GM23338 (cell line): ENCODE results near the gene TENM3. TPM values are rescaled to one million over a fixed set of nuclear protein-coding genes. Genes with fewer than 3 reads are reported as not detected.

Experiments
- ATAC-seq: fragments of 200-7000 bp; cut with Tn5 transposase; 3 replicates; pipeline ENCODE4 v1.9.1; 2020
- DNase-seq: peaks from one replicate; pipeline ENCODE4 v3.0.0-alpha.2; 2015; ENCODE audit warnings: low spot score
- H2AFZ ChIP-seq: fragments of 200-600 bp; sonication (generic); 2 replicates; pipeline ENCODE4 v1.8.0; 2016; ENCODE audit warnings: antibody characterized with exemption, mild to moderate bottlenecking, moderate library complexity
- H3F3A ChIP-seq: fragments of 200-600 bp; sonication (generic); replicated peaks from 2 replicates; pipeline ENCODE4 v1.8.0; 2017; ENCODE audit warnings: antibody characterized with exemption, mixed run types, low read depth
- H3K27ac ChIP-seq: fragments of 200-600 bp; sonication (generic); 2 replicates; pipeline ENCODE4 v1.6.1; 2016; ENCODE audit warnings: low read depth
- H3K27me3 ChIP-seq: fragments of 200-600 bp; sonication (generic); 2 replicates; pipeline ENCODE4 v1.8.0; 2016; ENCODE audit warnings: mild to moderate bottlenecking, mixed run types, moderate library complexity; ENCODE audit not compliant: insufficient read depth
- H3K36me3 ChIP-seq: fragments of 200-600 bp; sonication (generic); 2 replicates; pipeline ENCODE4 v1.8.0; 2016; ENCODE audit warnings: mild to moderate bottlenecking; ENCODE audit not compliant: insufficient read depth
- H3K4me1 ChIP-seq: fragments of 200-600 bp; sonication (generic); 2 replicates; pipeline ENCODE4 v1.8.0; 2016; ENCODE audit warnings: mild to moderate bottlenecking, moderate library complexity; ENCODE audit not compliant: insufficient read depth
- H3K4me2 ChIP-seq: fragments of 200-600 bp; sonication (generic); 2 replicates; pipeline ENCODE4 v1.7.1; 2017; ENCODE audit warnings: mixed run types
- H3K4me3 ChIP-seq: fragments of 200-600 bp; sonication (generic); 2 replicates; pipeline ENCODE4 v1.6.1; 2016; ENCODE audit warnings: mixed run types
- H3K79me2 ChIP-seq: fragments of 200-600 bp; sonication (generic); replicated peaks from 2 replicates; pipeline ENCODE4 v1.8.0; 2017; ENCODE audit warnings: mild to moderate bottlenecking; ENCODE audit not compliant: insufficient read depth
- H3K9me2 ChIP-seq: fragments of 200-600 bp; sonication (generic); 2 replicates; pipeline ENCODE4 v1.8.0; 2017; ENCODE audit not compliant: insufficient read depth
- H4K20me1 ChIP-seq: fragments of 200-600 bp; sonication (generic); replicated peaks from 2 replicates; pipeline ENCODE4 v1.8.0; 2017; ENCODE audit warnings: mild to moderate bottlenecking; ENCODE audit not compliant: insufficient read depth
- H3K27ac Mint-ChIP-seq: 2 replicates; pipeline ENCODE4 v1.8.0; 2020; ENCODE audit warnings: inconsistent platforms, mild to moderate bottlenecking, moderate library complexity, mixed read lengths
- H3K27me3 Mint-ChIP-seq: 3 replicates; pipeline ENCODE4 v1.8.0; 2022; ENCODE audit warnings: low read depth, mild to moderate bottlenecking, moderate library complexity, mixed read lengths, inconsistent platforms; ENCODE audit not compliant: insufficient read depth, poor library complexity
- H3K36me3 Mint-ChIP-seq: 3 replicates; pipeline ENCODE4 v1.8.0; 2021; ENCODE audit warnings: low read depth, mild to moderate bottlenecking, inconsistent platforms, moderate library complexity, mixed read lengths
- H3K4me1 Mint-ChIP-seq: 3 replicates; pipeline ENCODE4 v1.8.0; 2020; ENCODE audit warnings: mild to moderate bottlenecking, inconsistent platforms, mixed read lengths
- H3K4me3 Mint-ChIP-seq: 3 replicates; pipeline ENCODE4 v1.8.0; 2021; ENCODE audit warnings: moderate library complexity, mild to moderate bottlenecking, inconsistent platforms, mixed read lengths
- H3K9me3 Mint-ChIP-seq: 3 replicates; pipeline ENCODE4 v1.8.0; 2020; ENCODE audit warnings: moderate library complexity, mild to moderate bottlenecking, inconsistent platforms, mixed read lengths
- CREB1 ChIP-seq: fragments of 250-450 bp; sonication (Bioruptor Pico); IDR thresholded peaks from 2 replicates; pipeline ENCODE4 v1.5.0; 2020; ENCODE audit warnings: low read depth, mild to moderate bottlenecking, moderate library complexity
- CTCF ChIP-seq, 2 experiments: fragments of 200-600 bp in 1 of 2; sonication (generic) in 1 of 2; conservative IDR thresholded peaks; 2 replicates each; pipeline versions ENCODE4 v1.5.1 to v1.6.1; 2016 to 2017; ENCODE audit warnings: antibody characterized with exemption in 2 of 2, low read depth in 2 of 2, mild to moderate bottlenecking in 2 of 2, moderate library complexity in 1 of 2
- ETS1 ChIP-seq: IDR thresholded peaks from 2 replicates; pipeline ENCODE4 v1.6.1; 2016; ENCODE audit warnings: antibody characterized with exemption
- EZH2 ChIP-seq: fragments of 200-600 bp; sonication (generic); IDR thresholded peaks from one replicate; pipeline ENCODE4 v1.8.0; 2017; ENCODE audit warnings: antibody characterized with exemption, mild to moderate bottlenecking, low read depth; ENCODE audit not compliant: unreplicated experiment
- EZH2phosphoT487 ChIP-seq: fragments of 200-600 bp; sonication (generic); IDR thresholded peaks from one replicate; pipeline ENCODE4 v1.8.1; 2018; ENCODE audit warnings: antibody characterized with exemption; ENCODE audit not compliant: unreplicated experiment
- JUNB ChIP-seq: IDR thresholded peaks from one replicate; pipeline ENCODE4 v1.6.1; 2016; ENCODE audit warnings: antibody characterized with exemption; ENCODE audit not compliant: unreplicated experiment
- NANOG ChIP-seq: IDR thresholded peaks from 2 replicates; pipeline ENCODE4 v1.6.1; 2016; ENCODE audit warnings: antibody characterized with exemption, borderline replicate concordance
- POLR2AphosphoS5 ChIP-seq: IDR thresholded peaks from 2 replicates; pipeline ENCODE4 v1.6.1; 2016; ENCODE audit warnings: antibody characterized with exemption, low read depth
- STAT1 ChIP-seq: IDR thresholded peaks from one replicate; pipeline ENCODE4 v1.6.1; 2016; ENCODE audit warnings: antibody characterized with exemption; ENCODE audit not compliant: unreplicated experiment
- ZNF114 ChIP-seq: fragments of 250-450 bp; sonication (Bioruptor Pico); IDR thresholded peaks from 2 replicates; pipeline ENCODE4 v1.5.0; 2020; ENCODE audit warnings: mild to moderate bottlenecking, moderate library complexity
- ZNF331 ChIP-seq: fragments of 250-450 bp; sonication (Bioruptor Pico); IDR thresholded peaks from 2 replicates; pipeline ENCODE4 v1.5.0; 2020; ENCODE audit warnings: low read depth, mild to moderate bottlenecking, moderate library complexity
- ZNF462 ChIP-seq: fragments of 250-450 bp; sonication (Bioruptor Pico); IDR thresholded peaks from 2 replicates; pipeline ENCODE4 v1.5.0; 2020; ENCODE audit warnings: mild to moderate bottlenecking, moderate library complexity
- polyA plus RNA-seq: library from polyadenylated mRNA; unstranded; fragments of >200 nt; fragmentation: Nextera tagmentation; extraction: Ambion mirVana; gene quantifications from 2 replicates; pipeline ENCODE4 v1.2.1, GENCODE V29; 2016
- total RNA-seq: library from RNA; depleted of rRNA; stranded (reverse); fragments of >200 nt; shearing (Covaris generic); gene quantifications from 2 replicates; pipeline ENCODE4 v1.2.3, GENCODE V29; 2014
- TF ChIP-seq, protein P1 (sequence below): IDR thresholded peaks from one replicate; pipeline ENCODE4 v1.6.1; 2018; ENCODE audit warnings: antibody characterized with exemption; ENCODE audit not compliant: unreplicated experiment

TENM3 gene
- total and polyA plus RNA-seq, 2 experiments from 2014 or later = 22.2 to 128 TPM

DNA sequence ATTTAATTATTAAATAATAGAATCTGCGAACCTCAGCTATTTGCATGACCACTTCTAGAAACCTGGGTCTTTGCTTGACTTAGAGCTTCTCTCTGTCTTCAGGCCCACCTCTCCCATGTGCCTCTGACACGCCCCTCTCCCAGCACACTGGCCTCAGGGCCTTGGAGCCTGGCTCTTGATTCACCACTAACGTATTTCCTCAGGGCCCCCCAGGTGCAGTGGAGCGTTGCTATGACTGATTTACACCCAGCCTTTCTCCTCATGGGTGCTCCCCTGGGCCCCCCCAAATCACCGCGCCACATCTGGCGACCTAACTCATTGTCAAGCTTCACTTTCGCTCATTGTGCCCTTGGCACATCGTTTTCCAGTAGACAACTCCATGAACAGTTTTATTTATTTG is 37.9 kb upstream of the TENM3 start:
- Mint-ChIP-seq H3K9me3 (no peaks in the 10 kb centered on the region; the same call in 2 of the 3 replicates), H3K27me3 (peaks cover 11% of the 10 kb centered on the region), H3K36me3 (no peaks in the 10 kb centered on the region), H3K4me1 (peaks cover 52% of the 10 kb centered on the region), H3K27ac (peak overlapping the region; percentile 58; the same call in 1 of the 2 replicates), H3K4me3 (no peak overlapping the region; the same call in 2 of the 3 replicates)
- peaks cover 38% of the 10 kb centered on the region for H3K4me1 ChIP-seq
- no peaks in the 10 kb centered on the region for H3F3A ChIP-seq
- H2AFZ ChIP-seq = no peak overlapping the region
- ATAC-seq = peak; percentile 20; the same call in 2 of the 3 replicates
- no peaks in the 10 kb centered on the region for H3K36me3 ChIP-seq
- H3K4me2 ChIP-seq = no peak overlapping the region
- H4K20me1 ChIP-seq = no peaks in the 10 kb centered on the region
- no peaks in the 10 kb centered on the region for H3K9me2 ChIP-seq
- no peak overlapping the region for H3K4me3 ChIP-seq
- no peak for TF ChIP-seq CREB1
- TF ChIP-seq ZNF114 (CRISPR knock-in tag) = no peak
- no peak for TF ChIP-seq CTCF (conservative IDR thresholded peaks at IDR 0.05; ENCODE audit: low read depth in 2 of 2)
- TF ChIP-seq ZNF331 = no peak
- no peak for TF ChIP-seq STAT1
- no peak for TF ChIP-seq EZH2
- no peak for TF ChIP-seq JUNB
- no peak for TF ChIP-seq EZH2phosphoT487
- no peak for TF ChIP-seq NANOG
- no peak for TF ChIP-seq ETS1
- no peak for TF ChIP-seq ZNF462 (CRISPR knock-in tag)
- TF ChIP-seq POLR2AphosphoS5 = no peak
- TF ChIP-seq, protein P1, sequence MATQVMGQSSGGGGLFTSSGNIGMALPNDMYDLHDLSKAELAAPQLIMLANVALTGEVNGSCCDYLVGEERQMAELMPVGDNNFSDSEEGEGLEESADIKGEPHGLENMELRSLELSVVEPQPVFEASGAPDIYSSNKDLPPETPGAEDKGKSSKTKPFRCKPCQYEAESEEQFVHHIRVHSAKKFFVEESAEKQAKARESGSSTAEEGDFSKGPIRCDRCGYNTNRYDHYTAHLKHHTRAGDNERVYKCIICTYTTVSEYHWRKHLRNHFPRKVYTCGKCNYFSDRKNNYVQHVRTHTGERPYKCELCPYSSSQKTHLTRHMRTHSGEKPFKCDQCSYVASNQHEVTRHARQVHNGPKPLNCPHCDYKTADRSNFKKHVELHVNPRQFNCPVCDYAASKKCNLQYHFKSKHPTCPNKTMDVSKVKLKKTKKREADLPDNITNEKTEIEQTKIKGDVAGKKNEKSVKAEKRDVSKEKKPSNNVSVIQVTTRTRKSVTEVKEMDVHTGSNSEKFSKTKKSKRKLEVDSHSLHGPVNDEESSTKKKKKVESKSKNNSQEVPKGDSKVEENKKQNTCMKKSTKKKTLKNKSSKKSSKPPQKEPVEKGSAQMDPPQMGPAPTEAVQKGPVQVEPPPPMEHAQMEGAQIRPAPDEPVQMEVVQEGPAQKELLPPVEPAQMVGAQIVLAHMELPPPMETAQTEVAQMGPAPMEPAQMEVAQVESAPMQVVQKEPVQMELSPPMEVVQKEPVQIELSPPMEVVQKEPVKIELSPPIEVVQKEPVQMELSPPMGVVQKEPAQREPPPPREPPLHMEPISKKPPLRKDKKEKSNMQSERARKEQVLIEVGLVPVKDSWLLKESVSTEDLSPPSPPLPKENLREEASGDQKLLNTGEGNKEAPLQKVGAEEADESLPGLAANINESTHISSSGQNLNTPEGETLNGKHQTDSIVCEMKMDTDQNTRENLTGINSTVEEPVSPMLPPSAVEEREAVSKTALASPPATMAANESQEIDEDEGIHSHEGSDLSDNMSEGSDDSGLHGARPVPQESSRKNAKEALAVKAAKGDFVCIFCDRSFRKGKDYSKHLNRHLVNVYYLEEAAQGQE = no peak
- H3K27me3 ChIP-seq = no peaks in the 10 kb centered on the region
- no peak for DNase-seq
- H3K27ac ChIP-seq = peak overlapping the region; percentile 46; the same call in 1 of the 2 replicates
- H3K79me2 ChIP-seq = no peaks in the 10 kb centered on the region
